Ovary (tissue), 10 donors: ENCODE data around the gene EPHA10. TPM values are rescaled to one million over a fixed set of nuclear protein-coding genes. Genes with fewer than 3 reads are reported as not detected.

ENCODE experiments used
- DNase-seq, 5 donors: peaks; one replicate each; pipeline ENCODE4 v3.0.0-alpha.2; 2019 to 2020
- H3K27ac ChIP-seq, 2 donors: fragments of 200-600 bp; one replicate each; pipeline versions ENCODE4 v1.5.1 to v1.8.0; 2019 to 2022
- H3K27me3 ChIP-seq: fragments of 200-600 bp; one replicate; pipeline ENCODE4 v1.8.0; 2022
- H3K36me3 ChIP-seq: fragments of 200-600 bp; sonication (generic); one replicate; pipeline ENCODE4 v1.5.1; 2019
- H3K4me1 ChIP-seq: one replicate; pipeline ENCODE4 v1.8.1; 2013; ENCODE audit warnings: mild to moderate bottlenecking, moderate library complexity; ENCODE audit not compliant: insufficient read depth
- H3K4me3 ChIP-seq: fragments of 200-600 bp; sonication (generic); one replicate; pipeline ENCODE4 v1.5.1; 2017
- H3K9me3 ChIP-seq, 2 donors: fragments of 200-600 bp in 1 of 2; sonication (generic) in 1 of 2; one replicate each; pipeline versions ENCODE4 v1.5.1 to v1.8.1; 2013 to 2019; ENCODE audit warnings: mild to moderate bottlenecking in 1 of 2, moderate library complexity in 1 of 2
- EP300 ChIP-seq: sonication (generic); formaldehyde crosslinking; IDR thresholded peaks from one replicate; pipeline ENCODE4 v1.6.1; 2017; ENCODE audit warnings: antibody characterized with exemption
- POLR2A ChIP-seq: fragments of 450-650 bp; IDR thresholded peaks from one replicate; pipeline ENCODE4 v1.6.1; 2017; ENCODE audit warnings: antibody characterized with exemption, mild to moderate bottlenecking, moderate library complexity
- WGBS, 3 donors: extraction: QIAGEN DNeasy Blood & Tissue Kit in 1 of 3; methylation state at CpG; one replicate each; pipeline versions ENCODE4 v1.1.5 to v1.1.7; 2013 to 2017; 5-methylcytosine and 5-hydroxymethylcytosine counted together
- intact Hi-C, 4 donors: fragments of 100-400 bp; cut with DNase I; formaldehyde crosslinking; loops; one replicate each; pipeline versions ENCODE4 v1.11.0 to v1.15.1; 2022 to 2023
- long read RNA-seq, 3 donors: library from polyadenylated mRNA in 2 of 3; unstranded in 2 of 3; transcript quantifications; one replicate each; pipeline ENCODE4 v2.0.0 and lab custom pipeline, GENCODE V29; 2021 to 2026
- polyA plus RNA-seq, 2 donors: library from polyadenylated mRNA; stranded (reverse); fragments of 200-250 nt in 1 of 2; fragments of 350-450 nt in 1 of 2; fragmentation: Illumina TruSeq in 1 of 2; extraction: RNeasy Lipid Tissue Mini Kit (QIAGEN cat#74804) in 1 of 2; gene quantifications; one replicate each; pipeline ENCODE4 v1.2.3, GENCODE V29; 2013 to 2014
- total RNA-seq, 7 donors: library from RNA; depleted of rRNA in 2 of 7; stranded (reverse); fragments of >200 nt in 2 of 7; fragmentation: NEBNext Ultra II Directional in 3 of 7; extraction: Animal tissue kit (Norgen Biotek cat#: 25700) in 3 of 7; gene quantifications; one replicate each; pipeline versions ENCODE4 v1.1.0 to v1.2.4, GENCODE V29; 2016 to 2023
- TF ChIP-seq, protein P1 (sequence below), 3 donors: fragments of 450-650 bp in 2 of 3; fragments of 200-600 bp in 1 of 3; IDR thresholded peaks; one replicate each; pipeline versions ENCODE4 v1.5.1 to v1.8.0; 2016 to 2022; ENCODE audit warnings: antibody characterized with exemption in 3 of 3, mild to moderate bottlenecking in 1 of 3
- donor health status: DM: no; HTN: no; CAD: no; lungs with moderate emphysema.
- donor health status: DM: no; HTN: no; CAD: no.
- donor health status: Bipolar disorder and iron deficiency.
- donor health status: DM: yes; HTN: yes; CAD: no.
- donor health status: DM: no; HTN: no; CAD: no.
- donor health status: DM: yes; HTN: yes; CAD: no.

EPHA10 gene
- total RNA-seq (under 1 TPM in 4 of 7 donors, not detected in 3; 0.20 to 0.69 (median 0.50) TPM), polyA plus RNA-seq (under 1 TPM; 0.02 to 0.05 TPM)
- long read RNA-seq, donor 1 = 0 reads
- long read RNA-seq, donor 2 = 0 reads
- long read RNA-seq, donor 3 = 0 reads

GRCh38 chr1:37764888-37765441, at the start of gene EPHA10:
Gene EPHA10 (minus strand): TSS chr1:37765120. CDS start chr1:37765066, 54 bp downstream.
- Histone ChIP-seq H3K27ac (no peak within 1 kb of the TSS), H3K27me3 (no peaks in the 10 kb centered on the region), H3K4me3 (no peak within 1 kb of the TSS), H3K36me3 (no peaks in the 10 kb centered on the region), H3K4me1 (no peaks in the 10 kb centered on the region), H3K9me3 (no peaks in the 10 kb centered on the region)
- no peak for DNase-seq
- TF ChIP-seq POLR2A = no peak
- TF ChIP-seq, protein P1, sequence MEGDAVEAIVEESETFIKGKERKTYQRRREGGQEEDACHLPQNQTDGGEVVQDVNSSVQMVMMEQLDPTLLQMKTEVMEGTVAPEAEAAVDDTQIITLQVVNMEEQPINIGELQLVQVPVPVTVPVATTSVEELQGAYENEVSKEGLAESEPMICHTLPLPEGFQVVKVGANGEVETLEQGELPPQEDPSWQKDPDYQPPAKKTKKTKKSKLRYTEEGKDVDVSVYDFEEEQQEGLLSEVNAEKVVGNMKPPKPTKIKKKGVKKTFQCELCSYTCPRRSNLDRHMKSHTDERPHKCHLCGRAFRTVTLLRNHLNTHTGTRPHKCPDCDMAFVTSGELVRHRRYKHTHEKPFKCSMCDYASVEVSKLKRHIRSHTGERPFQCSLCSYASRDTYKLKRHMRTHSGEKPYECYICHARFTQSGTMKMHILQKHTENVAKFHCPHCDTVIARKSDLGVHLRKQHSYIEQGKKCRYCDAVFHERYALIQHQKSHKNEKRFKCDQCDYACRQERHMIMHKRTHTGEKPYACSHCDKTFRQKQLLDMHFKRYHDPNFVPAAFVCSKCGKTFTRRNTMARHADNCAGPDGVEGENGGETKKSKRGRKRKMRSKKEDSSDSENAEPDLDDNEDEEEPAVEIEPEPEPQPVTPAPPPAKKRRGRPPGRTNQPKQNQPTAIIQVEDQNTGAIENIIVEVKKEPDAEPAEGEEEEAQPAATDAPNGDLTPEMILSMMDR (IDR thresholded peaks at IDR 0.05) = no peak
- TF ChIP-seq EP300 = no peak
- intact Hi-C loops = no loop called here
- WGBS, 3 donors = 1 to 4% (median 1%) methylated on average over 33 of the region's 33 CpGs

DNA sequence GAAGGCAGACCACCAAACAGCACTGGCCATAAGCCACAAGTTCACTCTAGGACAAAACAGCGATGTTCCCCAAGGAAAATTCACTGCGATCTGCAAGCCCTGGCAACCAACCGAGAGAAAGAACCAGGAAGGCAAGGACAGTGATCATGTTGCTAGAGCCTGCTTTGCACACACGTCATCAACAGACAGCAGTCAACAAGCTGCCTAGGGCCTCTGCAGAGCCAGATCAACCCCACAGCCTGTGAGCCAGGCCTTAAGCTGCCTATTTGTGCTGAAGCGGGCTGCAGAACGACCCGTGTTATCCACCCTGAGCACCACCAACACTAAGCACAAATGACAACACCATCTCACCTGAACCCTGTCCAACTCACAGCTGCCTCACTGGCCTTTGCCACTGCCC, 49.3 kb upstream of the EPHA10 start:
- H3K4me1 ChIP-seq = peaks cover 2% of the 10 kb centered on the region
- H3K27ac ChIP-seq = no peak overlapping the region
- DNase-seq = no peak
- 85 to 90% (median 88%) methylated on average over 7 of the region's 7 CpGs for WGBS, 3 donors
- H3K27me3 ChIP-seq = no peaks in the 10 kb centered on the region
- intact Hi-C loops = loop anchor here in 1 of 4 donors (10.0 kb wide), 1 partner anchor 51 kb away; no protein-coding TSS in a partner anchor
- TF ChIP-seq POLR2A (no peak), EP300 (no peak)
- TF ChIP-seq, protein P1 (IDR thresholded peaks at IDR 0.05) = no peak
- H3K36me3 ChIP-seq = no peaks in the 10 kb centered on the region
- H3K9me3 ChIP-seq = no peaks in the 10 kb centered on the region
- H3K4me3 ChIP-seq = no peak overlapping the region

DNA sequence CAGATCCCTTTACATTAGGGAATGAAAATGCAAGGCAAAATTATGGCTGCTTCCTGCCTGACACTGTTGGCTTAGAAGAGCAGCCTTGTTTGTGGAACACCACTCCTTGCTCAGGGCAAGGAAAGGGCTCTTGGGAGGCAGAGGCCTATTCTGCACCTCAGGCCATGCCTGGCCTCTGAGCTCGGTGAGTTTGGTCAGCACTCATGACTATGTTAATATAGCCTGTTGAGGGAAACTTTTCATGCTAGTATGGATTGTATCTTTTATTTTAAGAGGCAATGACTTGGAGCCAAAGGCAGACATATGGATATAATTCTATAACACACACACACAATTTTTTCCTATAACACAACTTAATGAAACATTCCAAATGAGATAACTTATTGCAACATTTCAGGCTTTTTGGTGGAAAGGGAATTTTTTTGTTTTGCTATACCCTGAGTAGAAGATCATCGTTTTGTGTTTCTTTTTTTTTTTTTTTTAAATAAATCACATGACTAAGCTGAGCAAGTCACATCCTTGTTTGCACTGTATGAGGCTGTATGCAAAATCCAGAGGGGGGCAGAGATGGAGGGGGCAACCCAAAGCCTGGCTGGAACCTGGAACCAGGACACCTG, 48.7 kb upstream of the EPHA10 start:
- WGBS, 3 donors = 63 to 74% (median 67%) methylated on average over 2 of the region's 2 CpGs
- no peaks in the 10 kb centered on the region for H3K9me3 ChIP-seq
- H3K27me3 ChIP-seq = no peaks in the 10 kb centered on the region
- DNase-seq = no peak
- intact Hi-C loops = loop anchor here in 1 of 4 donors (10.0 kb wide), 1 partner anchor 51 kb away; no protein-coding TSS in a partner anchor
- no peak overlapping the region for H3K4me3 ChIP-seq
- H3K27ac ChIP-seq = no peak overlapping the region
- peaks cover 3% of the 10 kb centered on the region for H3K4me1 ChIP-seq
- TF ChIP-seq EP300 (no peak), POLR2A (no peak)
- TF ChIP-seq, protein P1 (IDR thresholded peaks at IDR 0.05) = no peak
- no peaks in the 10 kb centered on the region for H3K36me3 ChIP-seq

GRCh38 chr1:37811027-37811655, 46.2 kb upstream of the EPHA10 start:
- intact Hi-C loops = loop anchor here in 1 of 4 donors (10.0 kb wide), 1 partner anchor 54 kb away; no protein-coding TSS in a partner anchor
- no peak overlapping the region for H3K27ac ChIP-seq
- WGBS, 3 donors = 43 to 56% (median 51%) methylated on average over 7 of the region's 7 CpGs
- H3K36me3 ChIP-seq = no peaks in the 10 kb centered on the region
- no peaks in the 10 kb centered on the region for H3K9me3 ChIP-seq
- H3K4me3 ChIP-seq = no peak overlapping the region
- peak in 2 of 5 donors; percentile 56 to 62 for DNase-seq
- peaks cover 10% of the 10 kb centered on the region for H3K4me1 ChIP-seq
- H3K27me3 ChIP-seq = no peaks in the 10 kb centered on the region
- TF ChIP-seq POLR2A = no peak
- TF ChIP-seq, protein P1 (IDR thresholded peaks at IDR 0.05) = peak in 1 of 3 donors; percentile 33
